Measurements from ENCODE around the gene APRT. TPM values are rescaled to one million over a fixed set of nuclear protein-coding genes. Genes with fewer than 3 reads are reported as not detected.
A peak's percentile ranks its signal among the peaks of the same experiment; 100 is the strongest.

Gene APRT
- total and polyA plus RNA-seq, 2 of the 4 experiments (the other 2 are of a cell fraction): 40.5 to 157 TPM

DNA sequence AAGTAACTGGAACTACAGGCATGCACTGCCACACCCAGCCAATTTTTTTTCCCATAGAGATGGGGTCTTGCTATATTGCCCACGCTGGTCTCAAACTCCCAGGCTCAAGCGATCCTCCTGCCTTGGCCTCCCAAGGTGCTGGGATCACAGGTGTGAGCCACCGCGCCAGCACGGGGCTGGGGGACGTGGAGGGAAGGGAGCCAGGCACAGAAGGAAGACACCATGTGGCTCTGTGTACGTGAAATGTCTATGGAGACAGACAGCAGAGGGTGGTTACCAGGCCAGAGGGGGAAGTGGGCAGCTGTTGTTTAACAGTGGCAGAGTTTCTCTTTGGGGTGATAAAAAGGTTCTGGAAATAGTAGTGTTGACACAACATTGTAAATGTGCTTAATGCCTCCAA is 22.1 kb downstream of the APRT start:
- Histone ChIP-seq H2AK5ac (ENCODE audit: low read depth, low read length) (peak overlapping the region; percentile 50), H3K4me2 (ENCODE audit: low read depth, low read length) (no peak overlapping the region), H4K5ac (ENCODE audit: low read depth, low read length) (no peak overlapping the region), H4K8ac (ENCODE audit: low read depth in 2 of 2, low read length in 2 of 2) (no peak overlapping the region), H3K9me3 (ENCODE audit: control insufficient read depth, insufficient read depth, low read length) (no peaks in the 10 kb centered on the region), H3K14ac (replicated peaks; ENCODE audit: low read depth, low read length) (no peak overlapping the region), H4K91ac (ENCODE audit: insufficient read depth, low read depth, low read length) (no peak overlapping the region), H3K4me3 (ENCODE audit: insufficient read depth, low read depth, low read length) (no peak overlapping the region), H2BK15ac (ENCODE audit: low read depth, low read length) (no peak overlapping the region), H2BK5ac (ENCODE audit: low read depth, low read length, poor library complexity, severe bottlenecking) (no peak overlapping the region), H3K18ac (ENCODE audit: low read depth, low read length) (no peak overlapping the region), H3K27me3 (ENCODE audit: control insufficient read depth, insufficient read depth, low read length) (peaks cover 2% of the 10 kb centered on the region; the same call in 1 of the 2 replicates), H3K4ac (ENCODE audit: low read depth, low read length) (no peak overlapping the region), H3K36me3 (ENCODE audit: control insufficient read depth, insufficient read depth, low read length) (no peaks in the 10 kb centered on the region), H4K20me1 (ENCODE audit: insufficient read depth, low read length) (peaks cover 4% of the 10 kb centered on the region), H3K27ac (ENCODE audit: insufficient read depth, low read length) (no peak overlapping the region), H3K79me1 (ENCODE audit: low read depth in 1 of 2, low read length in 2 of 2) (peaks cover 0 to 4% of the 10 kb centered on the region in 2 experiments; a peak in 2 of 4 replicates), H3K56ac (ENCODE audit: extremely low read depth, insufficient read depth, low read length) (no peak overlapping the region), H2BK20ac (ENCODE audit: low read depth, low read length) (no peak overlapping the region), H3K23ac (ENCODE audit: low read depth, low read length) (no peak overlapping the region), H3K9ac (ENCODE audit: low read depth, low read length) (no peak overlapping the region), H2BK120ac (ENCODE audit: low read depth, low read length) (no peak overlapping the region), H2AK9ac (replicated peaks; ENCODE audit: low read depth, low read length, poor library complexity) (peak overlapping the region; percentile 55), H2AFZ (replicated peaks; ENCODE audit: low read length, poor library complexity) (no peak overlapping the region), H3K9me1 (ENCODE audit: insufficient read depth, low read length) (no peaks in the 10 kb centered on the region), H3K4me1 (ENCODE audit: control insufficient read depth, insufficient read depth, low read length) (peaks cover 9% of the 10 kb centered on the region)
- ATAC-seq (ENCODE audit: low read depth) (no peak), DNase-seq (no peak)
- ChIA-PET CTCF (no interaction called here), POLR2A (ENCODE audit: unreplicated experiment) (no interaction called here)
- intact Hi-C loops (cut with micrococcal nuclease) (no loop called here), in situ Hi-C loops (cut with MboI; ENCODE audit: low sequenced_read_pairs) (no loop called here), dilution Hi-C loops (cut with HindIII; ENCODE audit: low sequenced_read_pairs, unreplicated experiment) (no loop called here)
- TF ChIP-seq CEBPB (IDR thresholded peaks at IDR 0.05; ENCODE audit: low read depth, low read length) (no peak), POLR2A (IDR thresholded peaks at IDR 0.05; ENCODE audit: low read depth, low read length) (no peak), ELK1 (IDR thresholded peaks at IDR 0.05; ENCODE audit: borderline replicate concordance, low read depth, low read length) (no peak), RCOR1 (IDR thresholded peaks at IDR 0.05; ENCODE audit: insufficient replicate concordance, low read length) (no peak), MAFK (IDR thresholded peaks at IDR 0.05; ENCODE audit: low read depth, low read length) (no peak), NFE2L2 (IDR thresholded peaks at IDR 0.05; ENCODE audit: low read depth, low read length) (no peak), FOS (IDR thresholded peaks at IDR 0.05; ENCODE audit: low read depth, low read length) (no peak), SMC3 (IDR thresholded peaks at IDR 0.05; ENCODE audit: low read depth, low read length) (no peak), RAD21 (IDR thresholded peaks at IDR 0.05; ENCODE audit: low read length) (no peak), CTCF (conservative IDR thresholded peaks at IDR 0.05; ENCODE audit: low read depth, low read length) (no peak), CHD1 (IDR thresholded peaks at IDR 0.05; ENCODE audit: low read depth, low read length) (no peak), MAZ (IDR thresholded peaks at IDR 0.05; ENCODE audit: borderline replicate concordance, low read depth, low read length) (no peak), RFX5 (IDR thresholded peaks at IDR 0.05; ENCODE audit: low read depth, low read length) (no peak), MXI1 (IDR thresholded peaks at IDR 0.05; ENCODE audit: borderline replicate concordance, low read depth, low read length) (no peak), BHLHE40 (IDR thresholded peaks at IDR 0.05; ENCODE audit: low read depth, low read length) (no peak)
- TF ChIP-seq, protein P1, sequence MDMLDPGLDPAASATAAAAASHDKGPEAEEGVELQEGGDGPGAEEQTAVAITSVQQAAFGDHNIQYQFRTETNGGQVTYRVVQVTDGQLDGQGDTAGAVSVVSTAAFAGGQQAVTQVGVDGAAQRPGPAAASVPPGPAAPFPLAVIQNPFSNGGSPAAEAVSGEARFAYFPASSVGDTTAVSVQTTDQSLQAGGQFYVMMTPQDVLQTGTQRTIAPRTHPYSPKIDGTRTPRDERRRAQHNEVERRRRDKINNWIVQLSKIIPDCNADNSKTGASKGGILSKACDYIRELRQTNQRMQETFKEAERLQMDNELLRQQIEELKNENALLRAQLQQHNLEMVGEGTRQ (IDR thresholded peaks at IDR 0.05; ENCODE audit: low read depth, low read length): no peak
- no TSS peak for BruUV-seq (replicated peaks)
- 89% methylated on average over 5 of the region's 7 CpGs; no CpG with 5 or more reads in 1 of the 2 experiments for WGBS, 2 experiments (ENCODE audit: extremely low coverage in 2 of 2, insufficient read length in 1 of 2)

Measured in IMR-90 (cell line).